HG03571 (cell line): ENCODE results near the gene CPN2.

Experiments
- ATAC-seq: cut with Tn5 transposase; IDR thresholded peaks from one replicate; pipeline ENCODE4 v1.9.1; 2021; ENCODE audit not compliant: unreplicated experiment

Gene CPN2

GRCh38 chr3:194298331-194299227 lies 52.5 kb downstream of the CPN2 start:
- no peak for ATAC-seq

GRCh38 chr3:194296454-194297263 lies 54.5 kb downstream of the CPN2 start:
- ATAC-seq = no peak

DNA sequence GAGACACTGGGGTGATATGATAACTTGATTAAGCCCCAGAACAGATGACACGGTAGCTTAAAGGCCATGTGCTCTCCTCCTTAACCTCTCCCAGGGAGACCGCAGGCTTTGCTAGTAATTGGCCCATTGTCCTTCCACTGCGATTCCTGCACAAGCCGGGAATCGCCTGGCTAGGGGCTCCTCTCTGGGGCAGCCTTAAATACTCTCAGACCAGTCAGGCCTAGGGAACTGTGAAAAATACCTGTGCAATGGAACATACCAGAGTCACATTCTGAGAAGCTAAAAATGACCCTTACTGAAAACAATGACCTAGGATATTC lies 56.3 kb downstream of the CPN2 start:
- no peak for ATAC-seq

GRCh38 chr3:194294199-194294894 lies 56.8 kb downstream of the CPN2 start:
- ATAC-seq = no peak

DNA sequence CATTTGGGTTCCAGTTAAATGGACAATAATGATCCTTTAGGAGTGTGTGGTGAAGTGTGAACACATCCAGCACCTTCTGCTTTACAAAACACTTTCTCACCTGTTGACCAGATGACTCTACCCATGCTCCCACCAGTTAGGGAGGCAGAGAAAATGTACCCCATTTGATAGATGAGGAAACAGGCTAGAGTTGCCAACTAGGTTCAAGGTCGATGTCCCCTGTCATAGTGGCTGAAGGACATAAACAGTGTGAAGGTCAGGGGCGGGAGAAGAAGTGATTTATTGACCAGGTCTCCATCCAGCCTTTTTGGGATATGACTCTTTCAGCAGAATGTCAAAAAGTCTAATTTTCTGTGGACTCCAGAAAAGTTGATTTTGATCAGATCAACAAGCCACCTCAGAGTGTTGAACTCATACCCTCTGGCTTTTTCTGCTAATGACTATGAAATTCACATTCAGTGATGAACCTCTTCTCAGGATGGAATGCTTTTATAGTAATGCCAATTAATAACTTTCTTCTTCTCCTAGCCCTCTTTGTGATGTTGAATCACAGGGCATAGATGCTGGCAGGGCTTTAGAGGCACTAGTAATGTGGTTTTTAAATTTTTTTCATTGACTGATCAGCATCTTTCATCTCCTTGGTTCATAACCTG lies 57.5 kb downstream of the CPN2 start:
- ATAC-seq = no peak

DNA sequence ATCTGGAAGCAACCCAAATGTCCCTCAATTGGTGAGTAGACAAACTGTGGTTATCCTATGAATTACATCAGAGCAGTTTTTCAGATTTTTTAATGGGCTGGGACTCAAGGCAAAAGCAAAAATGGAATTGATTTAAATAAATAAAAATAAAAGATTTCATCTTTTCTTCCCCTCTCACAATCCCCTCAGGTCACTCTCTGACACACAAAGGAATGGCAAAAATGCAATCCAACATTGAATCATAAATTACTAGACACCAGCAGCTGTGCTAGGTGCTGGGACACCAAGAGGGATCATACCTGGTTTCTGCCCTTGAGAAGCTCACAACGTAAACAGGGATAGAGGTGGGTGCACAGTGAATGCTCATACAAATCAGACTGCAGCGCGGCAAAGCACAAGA lies 58.8 kb downstream of the CPN2 start:
- no peak for ATAC-seq
